NT2/D1 (cell line): ENCODE measurements around the gene GSAP.

Experiments used
- SUZ12 ChIP-seq: IDR thresholded peaks from 2 replicates; pipeline ENCODE4 v1.6.1; 2011; ENCODE audit not compliant: insufficient read length, insufficient read depth; ENCODE audit errors: extremely low read depth
- YY1 ChIP-seq: IDR thresholded peaks from 2 replicates; pipeline ENCODE4 v1.6.1; 2011; ENCODE audit not compliant: insufficient read length, insufficient read depth
- ZNF274 ChIP-seq: IDR thresholded peaks from 2 replicates; pipeline ENCODE4 v1.6.1; 2011; ENCODE audit warnings: mild to moderate bottlenecking, low read depth, low read length

DNA sequence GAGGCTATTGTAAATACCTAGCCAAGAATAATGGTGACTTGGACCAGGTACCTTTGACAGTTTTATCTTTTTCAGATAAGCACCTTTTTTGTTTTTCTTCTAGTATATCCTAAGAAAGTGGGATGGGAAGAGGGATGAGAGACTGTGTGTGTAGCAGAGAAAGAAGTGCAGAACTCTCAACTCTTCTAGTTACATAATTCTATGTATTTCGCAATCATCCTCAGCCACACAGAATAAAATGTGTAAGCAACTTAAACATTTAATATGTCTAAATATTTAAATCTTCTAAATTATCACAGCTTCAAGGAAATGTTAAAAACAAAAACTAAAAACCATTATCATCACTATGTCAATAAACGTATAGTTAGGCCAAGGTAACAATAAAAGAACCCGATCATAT is 42.6 kb upstream of the GSAP start:
- TF ChIP-seq YY1 (no peak), ZNF274 (no peak), SUZ12 (no peak)
